Subcutaneous abdominal adipose tissue (tissue), 5 donors: ENCODE measurements around the gene RCAN1.

Source experiments
- H3K27ac ChIP-seq: one replicate; pipeline ENCODE4 v1.7.0; 2013; ENCODE audit warnings: low read depth, mild to moderate bottlenecking, inconsistent platforms, low read length, moderate library complexity
- H3K27me3 ChIP-seq, 5 donors: one replicate each; pipeline ENCODE4 v1.7.0; 2013; ENCODE audit warnings: low read length in 5 of 5, inconsistent platforms in 1 of 5; ENCODE audit not compliant: control insufficient read depth in 5 of 5, insufficient read depth in 4 of 5
- H3K36me3 ChIP-seq, 5 donors: one replicate each; pipeline ENCODE4 v1.7.0; 2013; ENCODE audit warnings: low read length in 5 of 5; ENCODE audit not compliant: control insufficient read depth in 5 of 5, insufficient read depth in 5 of 5
- H3K4me1 ChIP-seq, 5 donors: one replicate each; pipeline ENCODE4 v1.7.0; 2013; ENCODE audit warnings: low read length in 5 of 5, mild to moderate bottlenecking in 3 of 5, moderate library complexity in 1 of 5; ENCODE audit not compliant: control insufficient read depth in 5 of 5, insufficient read depth in 5 of 5
- H3K4me3 ChIP-seq, 5 donors: one replicate each; pipeline ENCODE4 v1.7.0; 2013; ENCODE audit warnings: low read length in 5 of 5, low read depth in 1 of 5
- H3K9ac ChIP-seq, 5 donors: one replicate each; pipeline ENCODE4 v1.7.0; 2013; ENCODE audit warnings: low read length in 5 of 5, mild to moderate bottlenecking in 4 of 5, moderate library complexity in 3 of 5
- H3K9me3 ChIP-seq, 5 donors: one replicate each; pipeline ENCODE4 v1.7.0; 2013; ENCODE audit warnings: low read length in 5 of 5; ENCODE audit not compliant: control insufficient read depth in 5 of 5
- donor health status: healthy.
- donor health status: healthy.
- donor health status: healthy.
- donor health status: healthy.
- donor health status: healthy.

The RCAN1 gene

GRCh38 chr21:34513129-34513675, 101.7 kb downstream of the RCAN1 start:
- H3K36me3 ChIP-seq = peaks cover 0 to 23% (median 16%) of the 10 kb centered on the region in 5 donors
- H3K27ac ChIP-seq = no peak overlapping the region
- no peaks in the 10 kb centered on the region for H3K27me3 ChIP-seq
- no peaks in the 10 kb centered on the region for H3K9me3 ChIP-seq
- peaks cover 4 to 26% (median 24%) of the 10 kb centered on the region in 5 donors for H3K4me1 ChIP-seq
- no peak overlapping the region for H3K9ac ChIP-seq
- no peak overlapping the region for H3K4me3 ChIP-seq

GRCh38 chr21:34511787-34512455, 103.0 kb downstream of the RCAN1 start, which contains the start of gene KCNE1:
Gene KCNE1, minus strand, starts transcription at chr21:34512210. Its CDS starts 62,576 bp downstream, at chr21:34449634.
- peak within 1 kb of the TSS in 3 of 5 donors; percentile 10 to 50 (median 32) for H3K9ac ChIP-seq
- H3K4me1 ChIP-seq = peaks cover 0 to 26% (median 16%) of the 10 kb centered on the region in 5 donors
- H3K36me3 ChIP-seq = peaks cover 0 to 12% (median 5%) of the 10 kb centered on the region in 5 donors
- peak within 1 kb of the TSS; percentile 37 for H3K27ac ChIP-seq
- H3K27me3 ChIP-seq = no peaks in the 10 kb centered on the region
- peak within 1 kb of the TSS in 3 of 5 donors; percentile 1 to 33 (median 16) for H3K4me3 ChIP-seq
- H3K9me3 ChIP-seq = no peaks in the 10 kb centered on the region

- Histone ChIP-seq H3K4me1 (peaks cover 0 to 26% (median 16%) of the 10 kb centered on the region in 5 donors), H3K4me3 (peak overlapping the region in 1 of 5 donors; percentile 33), H3K9ac (peak overlapping the region in 1 of 5 donors; percentile 50), H3K9me3 (no peaks in the 10 kb centered on the region), H3K36me3 (peaks cover 0 to 5% (median 0%) of the 10 kb centered on the region in 5 donors), H3K27ac (peak overlapping the region; percentile 37), H3K27me3 (no peaks in the 10 kb centered on the region)
Measured at GRCh38 chr21:34511181-34511580, 103.7 kb downstream of the RCAN1 start.

GRCh38 chr21:34510148-34511142, 104.5 kb downstream of the RCAN1 start:
- Histone ChIP-seq H3K36me3 (no peaks in the 10 kb centered on the region), H3K27ac (no peak overlapping the region), H3K9me3 (no peaks in the 10 kb centered on the region), H3K9ac (peak overlapping the region in 1 of 5 donors; percentile 50), H3K4me1 (peaks cover 0 to 26% (median 16%) of the 10 kb centered on the region in 5 donors), H3K27me3 (no peaks in the 10 kb centered on the region), H3K4me3 (no peak overlapping the region)

GRCh38 chr21:34509151-34509550, 105.8 kb downstream of the RCAN1 start:
- Histone ChIP-seq H3K4me1 (peaks cover 0 to 26% (median 16%) of the 10 kb centered on the region in 5 donors), H3K9me3 (no peaks in the 10 kb centered on the region), H3K27me3 (no peaks in the 10 kb centered on the region), H3K27ac (no peak overlapping the region), H3K36me3 (no peaks in the 10 kb centered on the region), H3K4me3 (no peak overlapping the region), H3K9ac (no peak overlapping the region)

GRCh38 chr21:34504595-34504994, 110.3 kb downstream of the RCAN1 start:
- H3K9ac ChIP-seq = no peak overlapping the region
- no peak overlapping the region for H3K4me3 ChIP-seq
- H3K27ac ChIP-seq = no peak overlapping the region
- H3K4me1 ChIP-seq = no peaks in the 10 kb centered on the region
- H3K36me3 ChIP-seq = no peaks in the 10 kb centered on the region
- H3K27me3 ChIP-seq = no peaks in the 10 kb centered on the region
- H3K9me3 ChIP-seq = no peaks in the 10 kb centered on the region

- H3K36me3 ChIP-seq = no peaks in the 10 kb centered on the region
- peaks cover 0 to 10% (median 0%) of the 10 kb centered on the region in 5 donors for H3K9me3 ChIP-seq
Measured at GRCh38 chr21:34502480-34503106, 112.3 kb downstream of the RCAN1 start.

GRCh38 chr21:34501716-34502115, 113.2 kb downstream of the RCAN1 start:
- no peak overlapping the region for H3K4me3 ChIP-seq
- H3K27me3 ChIP-seq = no peaks in the 10 kb centered on the region
- no peak overlapping the region for H3K9ac ChIP-seq
- no peak overlapping the region for H3K27ac ChIP-seq
- H3K36me3 ChIP-seq = no peaks in the 10 kb centered on the region
- no peaks in the 10 kb centered on the region for H3K4me1 ChIP-seq
- H3K9me3 ChIP-seq = peaks cover 0 to 10% (median 0%) of the 10 kb centered on the region in 5 donors

More at GRCh38 chr21:34502480-34503106, 112.3 kb downstream of the RCAN1 start:
- Histone ChIP-seq H3K27ac (no peak overlapping the region), H3K4me3 (no peak overlapping the region), H3K4me1 (no peaks in the 10 kb centered on the region), H3K9ac (no peak overlapping the region), H3K27me3 (no peaks in the 10 kb centered on the region)

GRCh38 chr21:34500191-34500590, 114.7 kb downstream of the RCAN1 start:
- H3K9me3 ChIP-seq = peaks cover 0 to 10% (median 0%) of the 10 kb centered on the region in 5 donors
- H3K36me3 ChIP-seq = no peaks in the 10 kb centered on the region
- no peak overlapping the region for H3K4me3 ChIP-seq
- H3K27ac ChIP-seq = no peak overlapping the region
- no peaks in the 10 kb centered on the region for H3K27me3 ChIP-seq
- no peak overlapping the region for H3K9ac ChIP-seq
- H3K4me1 ChIP-seq = no peaks in the 10 kb centered on the region
